H1 (cell line): ENCODE data around the gene ZBED1. TPM values are rescaled to one million over a fixed set of nuclear protein-coding genes. Genes with fewer than 3 reads are reported as not detected.

ENCODE experiments used
- CTCF ChIA-PET: fragments of 300-600 bp; sonication (Branson Sonifier 250); formaldehyde crosslinking; loops from one replicate; lab custom pipeline; 2021; ENCODE audit not compliant: partially characterized antibody; lab: Charles Lee
- POLR2A ChIA-PET: fragments of 300-600 bp; sonication (Branson Sonifier 250); formaldehyde crosslinking; loops from one replicate; lab custom pipeline; 2021; ENCODE audit warnings: inconsistent platforms; ENCODE audit not compliant: partially characterized antibody; lab: Charles Lee
- DNase-seq, 2 experiments: peaks; one replicate each; pipeline versions ENCODE4 v3.0.0 to v3.0.0-alpha.2; 2010 to 2022; ENCODE audit warnings: low spot score in 2 of 2, low read depth in 1 of 2, mixed read lengths in 1 of 2
- FAIRE-seq: peaks from 2 replicates; lab custom pipeline; 2011; peaks lifted over from hg19 to GRCh38; lab: Jason Lieb, UNC
- H2AFZ ChIP-seq: 2 replicates; pipeline ENCODE4 v1.8.1; 2012; ENCODE audit warnings: low read length, inconsistent platforms
- H2AK5ac ChIP-seq: 2 replicates; pipeline ENCODE4 v1.6.1; 2013; ENCODE audit warnings: low read depth, low read length
- H2BK120ac ChIP-seq: replicated peaks from 2 replicates; pipeline ENCODE3; 2013; ENCODE audit warnings: low read depth, low read length, inconsistent platforms
- H2BK12ac ChIP-seq: 2 replicates; pipeline ENCODE4 v1.6.1; 2013; ENCODE audit warnings: low read depth, low read length
- H2BK15ac ChIP-seq: 2 replicates; pipeline ENCODE4 v1.6.1; 2013; ENCODE audit warnings: low read length
- H2BK20ac ChIP-seq: 2 replicates; pipeline ENCODE4 v1.6.1; 2013; ENCODE audit warnings: low read length
- H2BK5ac ChIP-seq: 2 replicates; pipeline ENCODE4 v1.6.1; 2013; ENCODE audit warnings: low read depth, low read length
- H3K14ac ChIP-seq: 2 replicates; pipeline ENCODE4 v1.6.1; 2013; ENCODE audit warnings: inconsistent platforms; ENCODE audit not compliant: insufficient read length
- H3K18ac ChIP-seq: 2 replicates; pipeline ENCODE4 v1.6.1; 2013; ENCODE audit warnings: low read length; ENCODE audit errors: extremely low read depth
- H3K23ac ChIP-seq: 2 replicates; pipeline ENCODE4 v1.6.1; 2013; ENCODE audit warnings: inconsistent platforms; ENCODE audit not compliant: insufficient read length
- H3K23me2 ChIP-seq: 2 replicates; pipeline ENCODE4 v1.6.1; 2013; ENCODE audit warnings: low read depth, low read length
- H3K27ac ChIP-seq: 2 replicates; pipeline ENCODE4 v1.6.1; 2011; ENCODE audit warnings: low read depth, low read length, inconsistent platforms
- H3K27me3 ChIP-seq, 4 experiments: replicated peaks in 1 of 4; 1 replicate in 1 of 4; 2 replicates in 3 of 4; pipeline versions ENCODE4 v1.6.1 to v1.8.1; 2011 to 2013; ENCODE audit warnings: low read length in 3 of 4, mild to moderate bottlenecking in 3 of 4, inconsistent platforms in 2 of 4, mixed read lengths in 2 of 4, moderate library complexity in 1 of 4; ENCODE audit not compliant: control insufficient read depth in 3 of 4, insufficient read depth in 3 of 4; ENCODE audit errors: extremely low read depth in 1 of 4
- H3K36me3 ChIP-seq, 4 experiments: 2 replicates each; pipeline versions ENCODE4 v1.6.1 to v1.8.1; 2011 to 2013; ENCODE audit warnings: mild to moderate bottlenecking in 4 of 4, low read length in 3 of 4, moderate library complexity in 2 of 4, control low read depth in 1 of 4, inconsistent platforms in 1 of 4; ENCODE audit not compliant: insufficient read depth in 4 of 4, control insufficient read depth in 2 of 4
- H3K4ac ChIP-seq: replicated peaks from 2 replicates; pipeline ENCODE3; 2013; ENCODE audit warnings: low read length, low read depth, mixed read lengths, inconsistent platforms; ENCODE audit not compliant: insufficient read length
- H3K4me1 ChIP-seq, 4 experiments: replicated peaks in 1 of 4; 1 replicate in 1 of 4; 2 replicates in 3 of 4; pipeline versions ENCODE4 v1.6.1 to v1.8.1; 2011 to 2013; ENCODE audit warnings: low read length in 3 of 4, inconsistent platforms in 2 of 4, mixed read lengths in 1 of 4; ENCODE audit not compliant: insufficient read depth in 4 of 4, control insufficient read depth in 3 of 4
- H3K4me2 ChIP-seq, 2 experiments: 2 replicates each; pipeline versions ENCODE4 v1.6.1 to v1.8.1; 2011 to 2013; ENCODE audit warnings: low read depth in 2 of 2, low read length in 2 of 2, control low read depth in 1 of 2, inconsistent platforms in 1 of 2, mild to moderate bottlenecking in 1 of 2; ENCODE audit not compliant: insufficient read depth in 1 of 2
- H3K4me3 ChIP-seq, 4 experiments: fragments of 200-600, 300-600 bp in 1 of 4; sonication (generic), shearing (Covaris generic), sonication (Bioruptor Twin) in 1 of 4; 2 replicates each; pipeline versions ENCODE4 v1.5.1 to v1.8.1; 2011 to 2016; ENCODE audit warnings: low read length in 4 of 4, low read depth in 3 of 4, control low read depth in 2 of 4, inconsistent platforms in 2 of 4, mild to moderate bottlenecking in 2 of 4, mixed read lengths in 1 of 4, moderate library complexity in 1 of 4; ENCODE audit not compliant: insufficient read depth in 2 of 4; ENCODE audit errors: extremely low read depth in 1 of 4
- H3K56ac ChIP-seq: replicated peaks from 2 replicates; pipeline ENCODE3; 2013; ENCODE audit warnings: low read depth, mild to moderate bottlenecking, mixed read lengths, low read length, inconsistent platforms; ENCODE audit not compliant: insufficient read length
- H3K79me1 ChIP-seq: 2 replicates; pipeline ENCODE4 v1.6.1; 2013; ENCODE audit warnings: low read depth, low read length, control low read depth
- H3K79me2 ChIP-seq, 2 experiments: 2 replicates each; pipeline versions ENCODE4 v1.6.1 to v1.8.1; 2012 to 2013; ENCODE audit warnings: low read length in 2 of 2, mild to moderate bottlenecking in 2 of 2, inconsistent platforms in 1 of 2; ENCODE audit not compliant: insufficient read depth in 2 of 2, control insufficient read depth in 1 of 2
- H3K9ac ChIP-seq, 4 experiments: replicated peaks in 1 of 4; 1 replicate in 1 of 4; 2 replicates in 3 of 4; pipeline versions ENCODE4 v1.6.1 to v1.8.1; 2011 to 2013; ENCODE audit warnings: low read depth in 3 of 4, low read length in 3 of 4, control low read depth in 2 of 4, mild to moderate bottlenecking in 2 of 4, moderate library complexity in 2 of 4, inconsistent platforms in 1 of 4; ENCODE audit errors: extremely low read depth in 1 of 4
- H3K9me3 ChIP-seq, 2 experiments: 2 replicates each; pipeline versions ENCODE4 v1.6.1 to v1.8.1; 2012 to 2013; ENCODE audit warnings: mild to moderate bottlenecking in 2 of 2, moderate library complexity in 2 of 2, control low read depth in 1 of 2, inconsistent platforms in 1 of 2, low read depth in 1 of 2, low read length in 1 of 2, mixed read lengths in 1 of 2; ENCODE audit not compliant: insufficient read depth in 2 of 2
- H4K20me1 ChIP-seq, 2 experiments: replicated peaks in 1 of 2; 2 replicates each; pipeline versions ENCODE3 to v1.8.1; 2011 to 2013; ENCODE audit warnings: inconsistent platforms in 2 of 2, low read length in 2 of 2, mild to moderate bottlenecking in 1 of 2; ENCODE audit not compliant: insufficient read depth in 2 of 2, control insufficient read depth in 1 of 2
- H4K5ac ChIP-seq: 2 replicates; pipeline ENCODE4 v1.6.1; 2013; ENCODE audit warnings: low read length, low read depth, mixed read lengths, inconsistent platforms; ENCODE audit not compliant: insufficient read length
- H4K8ac ChIP-seq: 2 replicates; pipeline ENCODE4 v1.8.0; 2013; ENCODE audit warnings: mild to moderate bottlenecking, moderate library complexity, low read length, inconsistent platforms; ENCODE audit not compliant: insufficient read depth; ENCODE audit errors: extremely low read depth
- H4K91ac ChIP-seq: replicated peaks from 2 replicates; pipeline ENCODE3; 2013; ENCODE audit warnings: low read length, mixed read lengths, inconsistent platforms; ENCODE audit not compliant: insufficient read length
- BCL11A ChIP-seq, 2 experiments: IDR thresholded peaks; one replicate each; pipeline ENCODE4 v1.6.1; 2011; ENCODE audit warnings: low read depth in 2 of 2, low read length in 2 of 2, mild to moderate bottlenecking in 2 of 2
- KDM4A ChIP-seq: IDR thresholded peaks from one replicate; pipeline ENCODE4 v1.7.1; 2012; ENCODE audit warnings: low read depth, mild to moderate bottlenecking, moderate library complexity, low read length, inconsistent platforms; ENCODE audit not compliant: severe bottlenecking
- NRF1 ChIP-seq: IDR thresholded peaks from 2 replicates; pipeline ENCODE4 v1.6.1; 2011; ENCODE audit warnings: mild to moderate bottlenecking, low read depth, low read length, improper control_type of control experiment
- SUZ12 ChIP-seq: fragments of 200-600 bp; sonication (generic); IDR thresholded peaks from 2 replicates; pipeline ENCODE4 v1.6.1; 2012; ENCODE audit warnings: mild to moderate bottlenecking, inconsistent platforms, low read length, moderate library complexity, mixed read lengths
- WGBS, 2 experiments: shearing (Covaris generic) in 1 of 2; methylation state at CpG; one replicate each; pipeline versions ENCODE4 v1.1.6 to v1.1.7; 2013 to 2015; ENCODE audit warnings: low lambda C conversion rate in 2 of 2, mixed read lengths in 2 of 2, inconsistent platforms in 1 of 2, low coverage in 1 of 2, missing lambda C conversion rate in 1 of 2; ENCODE audit not compliant: insufficient replicate concordance in 2 of 2, insufficient coverage in 1 of 2, insufficient read length in 1 of 2; ENCODE audit errors: extremely low coverage in 1 of 2, missing lambda C conversion rate in 1 of 2; 5-methylcytosine and 5-hydroxymethylcytosine counted together
- polyA plus RNA-seq, 7 experiments: library from polyadenylated mRNA; depleted of rRNA in 3 of 7; stranded (reverse) in 5 of 7; unstranded in 2 of 7; fragments of >200 nt in 5 of 7; fragments of 200-250 nt in 2 of 7; gene quantifications; 1 replicate in 5 of 7; 2 replicates in 1 of 7; 4 replicates in 1 of 7; pipeline versions ENCODE4 v1.2.1 to v1.2.3, GENCODE V29; 2011 to 2013; ENCODE audit warnings: missing spikeins in 2 of 7, mixed read lengths in 2 of 7
- total RNA-seq: library from RNA; stranded (reverse); fragmentation: NEBNext Ultra II Directional; extraction: Animal tissue kit (Norgen Biotek cat#: 25700); gene quantifications from 2 replicates; pipeline ENCODE4 v1.2.1, GENCODE V29; 2021
- TF ChIP-seq, protein P1 (sequence below): IDR thresholded peaks from 2 replicates; pipeline ENCODE4 v1.6.1; 2012; ENCODE audit warnings: low read length, inconsistent platforms

The ZBED1 gene
- total and polyA plus RNA-seq, 2 of the 8 experiments (the other 6 are each of a cell fraction or from before 2014, with no cell fraction given) = 28.5 to 45.8 TPM

DNA sequence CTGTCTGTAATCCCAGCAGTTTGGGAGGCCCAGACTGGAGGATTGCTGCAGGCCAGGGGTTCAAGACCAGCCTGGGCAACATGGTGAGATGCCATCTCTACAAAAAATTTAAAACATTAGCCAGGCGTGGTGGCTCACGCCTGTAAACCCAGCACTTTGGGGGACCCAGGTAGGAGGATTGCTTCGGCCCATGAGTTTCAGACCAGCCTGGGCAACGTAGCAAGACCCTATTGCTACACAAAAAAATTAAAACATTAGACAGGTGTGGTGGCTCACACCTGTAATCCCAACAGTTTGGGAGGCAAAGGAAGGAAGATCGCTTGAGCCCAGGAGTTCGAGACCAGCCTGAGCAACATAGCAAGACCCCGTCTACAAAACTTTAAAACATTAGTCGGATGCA is 1.3 kb downstream of the ZBED1 start:
- Histone ChIP-seq H2BK120ac (no peak overlapping the region), H3K14ac (no peak overlapping the region), H3K4me3 (peak overlapping the region; percentile 71 to 96 (median 80)), H2BK12ac (no peak overlapping the region), H3K4me1 (peaks cover 0 to 17% (median 9%) of the 10 kb centered on the region in 4 experiments; a peak in 5 of 7 replicates), H3K23me2 (peaks cover 4% of the 10 kb centered on the region; the same call in 1 of the 2 replicates), H2BK15ac (no peak overlapping the region), H3K9me3 (no peaks in the 10 kb centered on the region), H3K79me1 (peaks cover 6% of the 10 kb centered on the region), H4K5ac (no peak overlapping the region), H3K27ac (no peak overlapping the region; the same call in 1 of the 2 replicates), H3K4me2 (peak overlapping the region; percentile 53 to 77), H4K8ac (no peak overlapping the region), H3K36me3 (peaks cover 0 to 20% (median 0%) of the 10 kb centered on the region in 4 experiments; a peak in 2 of 8 replicates), H2AK5ac (no peak overlapping the region; the same call in 1 of the 2 replicates), H3K4ac (no peak overlapping the region), H3K9ac (0 out of 7 replicates have a peak overlapping the region, but pooled peaks of 1 of the 4 experiments have one; percentile 19), H4K91ac (no peak overlapping the region), H3K56ac (no peak overlapping the region), H2AFZ (no peak overlapping the region), H3K79me2 (peaks cover 5 to 56% of the 10 kb centered on the region in 2 experiments; a peak in 3 of 4 replicates), H3K23ac (no peak overlapping the region), H4K20me1 (peaks cover 2 to 5% of the 10 kb centered on the region in 2 experiments), H3K18ac (no peak overlapping the region; the same call in 1 of the 2 replicates), H3K27me3 (no peaks in the 10 kb centered on the region), H2BK5ac (peak overlapping the region; percentile 44; the same call in 1 of the 2 replicates), H2BK20ac (no peak overlapping the region)
- no peak for FAIRE-seq
- POLR2A ChIA-PET = no interaction called here
- TF ChIP-seq NRF1 (no peak), KDM4A (no peak), SUZ12 (no peak), BCL11A (IDR thresholded peaks at IDR 0.05; ENCODE audit: low read depth in 2 of 2, low read length in 2 of 2) (no peak)
- TF ChIP-seq, protein P1, sequence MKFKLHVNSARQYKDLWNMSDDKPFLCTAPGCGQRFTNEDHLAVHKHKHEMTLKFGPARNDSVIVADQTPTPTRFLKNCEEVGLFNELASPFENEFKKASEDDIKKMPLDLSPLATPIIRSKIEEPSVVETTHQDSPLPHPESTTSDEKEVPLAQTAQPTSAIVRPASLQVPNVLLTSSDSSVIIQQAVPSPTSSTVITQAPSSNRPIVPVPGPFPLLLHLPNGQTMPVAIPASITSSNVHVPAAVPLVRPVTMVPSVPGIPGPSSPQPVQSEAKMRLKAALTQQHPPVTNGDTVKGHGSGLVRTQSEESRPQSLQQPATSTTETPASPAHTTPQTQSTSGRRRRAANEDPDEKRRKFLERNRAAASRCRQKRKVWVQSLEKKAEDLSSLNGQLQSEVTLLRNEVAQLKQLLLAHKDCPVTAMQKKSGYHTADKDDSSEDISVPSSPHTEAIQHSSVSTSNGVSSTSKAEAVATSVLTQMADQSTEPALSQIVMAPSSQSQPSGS = no peak
- WGBS, 2 experiments = 86% methylated on average over 8 of the region's 8 CpGs; no CpG with 5 or more reads in 1 of the 2 experiments
- CTCF ChIA-PET = no interaction called here
- DNase-seq = no peak
